Progenitor cell of endocrine pancreas (in vitro differentiated cells): Measurements from ENCODE around the gene EXOC3L1. TPM values are rescaled to one million over a fixed set of nuclear protein-coding genes. Genes with fewer than 3 reads are reported as not detected.

ENCODE experiments used
- DNase-seq: peaks from one replicate; pipeline ENCODE4 v3.0.0; 2021; ENCODE audit warnings: low spot score; ENCODE audit not compliant: unreplicated experiment
- H3K27ac Mint-ChIP-seq: 2 replicates; pipeline ENCODE4 v1.8.0; 2021; ENCODE audit warnings: mild to moderate bottlenecking, moderate library complexity, mixed read lengths
- H3K27me3 Mint-ChIP-seq: 2 replicates; pipeline ENCODE4 v1.8.0; 2021; ENCODE audit warnings: mixed read lengths
- H3K36me3 Mint-ChIP-seq: 2 replicates; pipeline ENCODE4 v1.8.0; 2022; ENCODE audit warnings: mixed read lengths; ENCODE audit not compliant: insufficient read depth
- H3K4me1 Mint-ChIP-seq: 2 replicates; pipeline ENCODE4 v1.8.0; 2021; ENCODE audit warnings: low read depth, mixed read lengths
- H3K4me3 Mint-ChIP-seq: 2 replicates; pipeline ENCODE4 v1.8.0; 2021; ENCODE audit warnings: low read depth, mild to moderate bottlenecking, moderate library complexity, mixed read lengths
- H3K9me3 Mint-ChIP-seq: 2 replicates; pipeline ENCODE4 v1.8.0; 2021; ENCODE audit warnings: low read depth, mixed read lengths
- CTCF ChIP-seq: fragments of 200-600 bp; sonication (generic); IDR thresholded peaks from one replicate; pipeline ENCODE4 v1.5.0; 2021; ENCODE audit warnings: antibody characterized with exemption, mild to moderate bottlenecking; ENCODE audit not compliant: unreplicated experiment
- total RNA-seq: library from RNA; stranded (reverse); gene quantifications from 2 replicates; pipeline ENCODE4 v1.2.1, GENCODE V29; 2021

EXOC3L1 gene
- total RNA-seq, 1 donor from 2014 or later = not detected

DNA sequence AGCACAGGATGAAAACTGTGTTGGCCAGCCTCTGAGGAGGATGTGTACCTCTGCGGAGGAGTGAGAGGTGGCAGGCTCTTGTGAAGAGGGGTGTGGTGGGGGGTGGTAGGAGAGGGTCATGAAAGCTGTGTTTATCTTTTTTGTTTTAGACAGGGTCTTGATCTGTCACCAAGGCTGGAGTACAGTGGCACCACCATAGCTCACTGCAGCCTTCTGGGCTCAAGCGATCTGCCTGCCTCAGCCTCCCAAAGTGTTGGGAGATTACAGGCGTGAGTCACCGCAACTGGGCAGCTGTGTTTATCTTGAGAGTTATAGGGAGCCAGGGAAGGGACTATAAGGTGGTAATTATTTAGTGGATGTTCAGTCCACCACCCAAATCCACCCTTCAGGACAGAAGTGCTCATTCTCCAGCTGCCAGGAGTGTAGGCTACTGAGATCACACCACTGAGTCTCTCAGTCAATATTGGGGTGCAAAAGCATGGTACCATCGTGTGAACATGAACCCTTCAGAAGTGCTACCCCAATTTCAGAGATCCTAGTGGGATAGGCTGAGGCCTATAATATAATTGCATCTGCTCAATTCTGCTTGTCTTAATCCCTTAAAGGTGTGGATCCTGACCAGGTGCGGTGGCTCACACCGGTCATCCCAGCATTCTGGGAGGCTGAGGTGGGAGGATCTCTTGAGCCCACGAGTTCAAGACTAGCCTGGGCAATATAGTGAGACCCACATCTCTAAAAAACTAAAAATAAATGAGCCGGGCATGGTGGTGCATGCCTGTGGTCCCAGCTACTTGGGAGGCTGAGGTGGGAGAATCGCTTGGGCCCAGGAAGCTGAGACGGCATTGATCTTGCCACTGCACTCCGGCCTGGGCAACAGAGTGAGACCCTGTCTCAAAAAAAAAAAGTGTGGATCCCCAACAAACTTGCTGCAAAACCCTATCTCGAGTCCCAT, 788 bp upstream of the EXOC3L1 start:
- H3K4me1 Mint-ChIP-seq = peaks cover 15% of the 10 kb centered on the region
- DNase-seq = no peak
- no peak overlapping the region for H3K27ac Mint-ChIP-seq
- no peaks in the 10 kb centered on the region for H3K9me3 Mint-ChIP-seq
- no peaks in the 10 kb centered on the region for H3K27me3 Mint-ChIP-seq
- no peak for TF ChIP-seq CTCF
- H3K36me3 Mint-ChIP-seq = peaks cover 4% of the 10 kb centered on the region
- peak overlapping the region; percentile 80 for H3K4me3 Mint-ChIP-seq

GRCh38 chr16:67188798-67189197, 1.1 kb downstream of the EXOC3L1 start:
- no peak for DNase-seq
- Mint-ChIP-seq H3K4me3 (no peak overlapping the region), H3K9me3 (no peaks in the 10 kb centered on the region), H3K36me3 (no peaks in the 10 kb centered on the region), H3K4me1 (peaks cover 18% of the 10 kb centered on the region), H3K27ac (no peak overlapping the region), H3K27me3 (peaks cover 7% of the 10 kb centered on the region)
- no peak for TF ChIP-seq CTCF

DNA sequence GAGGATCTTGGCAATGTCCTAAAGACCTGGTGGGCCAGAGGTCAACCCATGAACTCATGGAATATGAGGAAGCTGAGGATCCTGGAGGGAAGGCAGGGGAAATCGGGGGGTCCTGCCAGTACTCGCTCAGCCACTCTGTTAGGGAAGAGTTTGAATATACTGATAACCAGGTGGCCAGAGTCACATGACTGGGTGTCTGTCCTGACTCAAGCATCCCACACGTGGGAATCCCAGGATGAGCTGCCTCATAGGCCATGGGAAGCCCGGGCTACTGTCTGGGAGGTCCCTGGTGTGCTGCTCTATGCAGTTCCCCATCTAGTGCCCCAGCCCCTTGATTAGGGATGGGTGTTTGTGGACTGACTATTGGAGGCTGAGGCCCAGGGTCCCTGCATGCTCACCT, 1.6 kb downstream of the EXOC3L1 start:
- no peak for TF ChIP-seq CTCF
- no peak overlapping the region for H3K4me3 Mint-ChIP-seq
- peaks cover 7% of the 10 kb centered on the region for H3K27me3 Mint-ChIP-seq
- H3K36me3 Mint-ChIP-seq = no peaks in the 10 kb centered on the region
- no peaks in the 10 kb centered on the region for H3K9me3 Mint-ChIP-seq
- DNase-seq = no peak
- H3K4me1 Mint-ChIP-seq = peaks cover 15% of the 10 kb centered on the region
- H3K27ac Mint-ChIP-seq = no peak overlapping the region

DNA sequence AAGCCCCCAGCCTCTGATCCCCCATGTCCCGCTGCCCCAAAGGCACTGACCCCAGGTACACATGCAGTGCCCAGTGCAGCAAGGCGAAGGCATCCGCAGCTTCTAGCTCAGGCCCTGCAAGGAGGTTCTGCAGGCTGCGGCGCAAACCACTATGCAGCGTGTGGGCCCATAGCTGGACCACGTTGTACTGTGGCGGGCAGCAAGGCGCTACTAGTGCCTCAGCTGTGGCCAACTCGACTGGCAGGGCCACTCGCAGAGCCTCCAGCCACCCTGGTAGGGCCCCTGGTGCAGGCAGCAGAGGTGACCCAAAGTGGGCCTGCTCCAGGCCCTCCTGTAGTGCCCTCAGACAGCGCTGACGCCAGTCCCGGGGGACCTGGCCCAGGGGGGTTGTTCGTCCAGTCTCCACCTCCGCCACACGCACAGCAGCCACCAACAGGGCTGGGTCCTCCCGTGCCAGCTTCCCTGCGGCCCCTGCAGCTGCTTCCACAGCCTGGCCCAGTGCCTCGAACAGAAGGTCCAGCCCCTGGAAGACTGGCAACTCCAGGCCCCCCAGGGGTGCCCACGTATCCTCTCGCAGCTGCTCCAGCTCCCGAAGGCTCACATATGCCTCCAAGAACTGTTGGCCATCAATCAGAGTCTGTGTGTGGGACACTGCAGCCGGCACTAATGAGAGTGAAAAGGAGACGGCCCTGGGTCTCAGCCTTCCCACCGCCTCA, 2.6 kb downstream of the EXOC3L1 start:
- TF ChIP-seq CTCF = no peak
- no peak overlapping the region for H3K27ac Mint-ChIP-seq
- H3K4me1 Mint-ChIP-seq = peaks cover 8% of the 10 kb centered on the region
- no peak for DNase-seq
- H3K27me3 Mint-ChIP-seq = peaks cover 7% of the 10 kb centered on the region
- no peak overlapping the region for H3K4me3 Mint-ChIP-seq
- H3K9me3 Mint-ChIP-seq = no peaks in the 10 kb centered on the region
- H3K36me3 Mint-ChIP-seq = no peaks in the 10 kb centered on the region

GRCh38 chr16:67186550-67186950, 3.4 kb downstream of the EXOC3L1 start:
- no peak for TF ChIP-seq CTCF
- DNase-seq = no peak
- H3K4me3 Mint-ChIP-seq = no peak overlapping the region

More at GRCh38 chr16:67186550-67186950, 3.4 kb downstream of the EXOC3L1 start:
- Mint-ChIP-seq H3K27me3 (peaks cover 7% of the 10 kb centered on the region), H3K4me1 (peaks cover 6% of the 10 kb centered on the region), H3K9me3 (no peaks in the 10 kb centered on the region), H3K36me3 (no peaks in the 10 kb centered on the region), H3K27ac (no peak overlapping the region)
